Head of caudate nucleus (tissue), 42 donors: ENCODE results near the gene DCDC2C.
A peak's percentile ranks its signal among the peaks of the same experiment; 100 is the strongest.

Experiments
- DNase-seq, 42 donors: peaks; one replicate each; pipeline versions ENCODE4 v3.0.0 to v3.0.0-alpha.2; 2020 to 2021; ENCODE audit warnings: mixed read lengths in 7 of 42
- intact Hi-C: fragments of 100-400 bp; cut with DNase I; formaldehyde crosslinking; loops from one replicate; pipeline ENCODE4 v1.15.0; 2022

DCDC2C gene

GRCh38 chr2:3669656-3670055 is 33.7 kb upstream of the DCDC2C start:
- intact Hi-C loops: no loop called here
- peak in 2 of 42 donors; percentile 25 to 32 for DNase-seq

- DNase-seq: peak in 1 of 42 donors; percentile 34
- intact Hi-C loops: no loop called here
These were observed 33.0 kb upstream of the DCDC2C start for GRCh38 chr2:3670376-3670775.

DNA sequence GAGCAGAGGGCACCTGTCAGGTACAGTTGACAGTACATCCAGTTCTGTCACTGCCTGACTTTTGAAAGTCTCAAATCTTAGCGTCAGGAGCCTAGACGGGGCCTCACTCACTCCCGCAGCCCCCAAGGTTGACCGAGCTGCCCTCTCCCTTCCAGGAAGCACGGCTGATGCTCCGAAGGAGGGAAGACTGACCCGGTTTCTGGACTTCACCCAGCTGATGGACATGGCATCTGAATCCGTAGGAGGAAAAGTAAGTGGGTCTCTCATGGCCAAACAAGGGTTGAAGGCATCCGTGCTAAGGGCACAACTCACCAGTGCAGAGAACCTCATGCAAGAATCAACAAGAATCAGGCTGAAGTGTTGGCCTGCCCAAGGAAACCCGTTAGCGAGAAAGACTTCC is 32.4 kb upstream of the DCDC2C start:
- intact Hi-C loops: no loop called here
- DNase-seq: peak in 1 of 42 donors; percentile 18

- DNase-seq: peak in 1 of 42 donors; percentile 25
- intact Hi-C loops: no loop called here
These were observed 30.3 kb upstream of the DCDC2C start for GRCh38 chr2:3672861-3673678.

DNA sequence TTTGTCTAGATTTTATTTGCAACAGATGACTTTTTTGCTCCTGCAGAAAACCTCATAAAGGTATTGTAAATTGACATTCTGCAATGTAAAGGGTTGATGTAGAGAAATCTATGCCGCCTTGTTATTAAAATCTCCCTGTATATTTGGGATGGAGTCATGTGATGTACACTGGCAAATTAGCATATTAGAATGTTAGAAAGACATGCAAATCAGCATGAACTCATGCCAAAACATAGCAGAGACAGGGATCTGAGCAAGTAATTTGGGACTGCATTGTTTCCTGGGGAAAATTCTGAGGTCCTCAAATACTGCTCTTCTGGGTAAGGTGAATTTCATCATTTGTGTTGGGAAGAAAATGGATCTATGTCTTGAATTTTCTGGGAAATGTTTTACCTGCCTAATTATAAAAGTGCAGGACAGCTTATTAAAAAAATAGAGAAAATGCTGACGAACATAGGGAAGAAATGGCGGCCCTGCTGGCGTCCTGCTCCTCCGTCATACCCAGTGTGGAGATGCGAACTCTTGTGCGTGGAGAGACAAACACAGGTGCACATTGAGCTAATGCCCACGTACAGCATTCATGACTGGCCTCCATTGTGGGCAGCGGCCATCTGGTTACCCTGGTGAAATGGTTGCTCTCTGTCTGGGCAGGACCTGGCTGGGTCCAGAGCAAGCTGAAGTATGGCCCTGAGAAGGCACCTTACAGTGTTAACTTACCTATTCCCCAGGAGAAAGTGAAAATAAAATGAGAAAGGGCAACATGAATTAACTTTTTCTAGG is 29.1 kb upstream of the DCDC2C start:
- no peak for DNase-seq
- intact Hi-C loops: no loop called here

DNA sequence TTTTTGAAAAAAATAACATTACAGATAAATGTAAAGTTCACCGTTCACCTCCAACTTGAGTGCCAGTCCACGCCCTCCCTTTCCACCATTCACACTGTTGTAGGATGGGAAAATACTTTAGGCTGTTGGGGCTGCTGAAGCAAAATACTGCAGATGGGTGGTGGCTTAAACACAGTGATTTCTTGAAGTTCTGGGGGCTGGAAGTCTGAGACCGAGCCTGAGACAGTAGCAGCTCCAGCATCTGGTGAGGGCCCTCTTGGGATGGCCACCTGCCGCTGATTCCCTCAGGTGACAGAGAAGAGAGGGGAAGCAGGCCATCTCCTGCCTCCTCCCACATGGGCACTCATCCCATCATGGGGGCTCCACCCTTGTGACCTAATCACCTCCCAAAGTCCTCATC is 27.7 kb upstream of the DCDC2C start:
- intact Hi-C loops: no loop called here
- no peak for DNase-seq

- intact Hi-C loops: no loop called here
- no peak for DNase-seq
These were observed 25.9 kb upstream of the DCDC2C start for GRCh38 chr2:3677436-3677835.

DNA sequence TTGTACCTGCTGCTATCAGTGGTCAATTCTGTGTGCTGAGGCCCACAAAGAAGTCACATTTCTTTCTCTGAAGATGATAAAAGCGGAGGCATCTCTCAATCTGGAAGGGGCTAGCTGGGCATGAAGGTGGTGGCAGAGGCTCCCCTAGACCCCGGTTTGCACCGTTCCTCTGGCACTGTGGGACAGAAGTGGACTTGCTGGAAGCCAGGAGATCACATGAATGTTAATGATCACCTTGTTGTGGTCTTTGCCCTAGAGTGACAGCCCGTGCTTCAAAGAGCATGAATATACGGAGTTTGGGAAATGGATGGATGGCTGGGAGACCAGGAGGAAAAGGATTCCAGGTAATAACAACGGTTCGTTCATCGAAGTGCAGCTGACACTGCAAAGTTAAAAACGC is 25.2 kb upstream of the DCDC2C start:
- no peak for DNase-seq
- intact Hi-C loops: no loop called here

DNA sequence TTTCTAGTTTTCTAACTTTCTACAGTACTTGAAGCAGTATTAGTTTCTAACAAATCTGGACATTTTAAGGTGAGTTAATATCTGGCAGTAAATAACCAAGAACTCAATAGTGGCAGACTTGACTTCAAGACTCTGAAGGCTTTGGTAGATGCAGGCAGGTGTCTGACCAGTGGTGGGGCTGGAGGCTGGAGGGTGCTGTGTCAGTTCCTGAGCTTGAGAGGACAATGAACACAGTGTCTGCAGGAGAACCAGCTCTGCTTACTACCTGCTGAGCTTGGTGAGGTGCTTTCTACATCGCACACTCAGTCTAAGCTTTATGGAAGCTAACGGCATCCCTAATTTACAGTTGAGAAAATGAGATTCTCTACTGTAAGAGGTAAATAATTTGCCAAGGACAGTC is 24.2 kb upstream of the DCDC2C start:
- DNase-seq: no peak
- intact Hi-C loops: no loop called here

DNA sequence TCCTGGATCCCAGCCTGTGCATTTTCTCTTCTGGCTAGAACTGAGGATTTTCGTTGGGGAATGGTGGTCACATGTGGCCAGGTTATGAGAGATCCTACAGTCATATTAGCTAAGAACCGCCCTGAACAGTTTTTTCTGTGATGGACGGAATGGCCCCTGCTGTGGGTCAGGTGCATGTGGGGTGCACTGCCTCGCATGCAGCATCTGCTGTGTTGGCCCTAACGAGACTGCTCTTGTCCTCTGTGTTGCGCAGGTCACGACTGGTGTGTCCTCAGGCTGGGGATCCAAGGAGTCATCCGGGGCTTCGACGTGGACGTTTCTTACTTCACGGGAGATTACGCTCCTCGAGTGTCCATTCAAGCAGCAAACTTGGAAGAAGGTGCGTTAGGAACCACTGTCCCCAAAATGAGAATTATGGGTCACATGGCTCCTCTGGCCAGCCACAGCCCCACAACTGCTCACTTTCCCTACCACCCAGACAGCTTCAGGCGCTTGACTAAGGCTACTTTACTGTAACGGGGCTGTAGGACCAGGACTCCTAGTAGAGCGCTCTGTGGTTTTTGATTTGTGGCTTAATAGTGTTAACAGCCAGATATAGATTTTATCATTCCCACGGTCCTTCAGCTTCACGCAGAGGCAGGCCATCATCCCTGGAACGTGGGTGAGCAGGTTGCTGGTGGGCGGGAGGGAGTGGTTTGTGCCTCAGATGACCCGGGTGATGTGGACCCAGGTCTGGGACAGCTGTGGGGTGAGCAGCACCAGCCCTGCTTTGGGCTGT is 23.6 kb upstream of the DCDC2C start:
- intact Hi-C loops: no loop called here
- DNase-seq: no peak

GRCh38 chr2:3680548-3681345 is 22.6 kb upstream of the DCDC2C start:
- DNase-seq: no peak
- intact Hi-C loops: no loop called here

DNA sequence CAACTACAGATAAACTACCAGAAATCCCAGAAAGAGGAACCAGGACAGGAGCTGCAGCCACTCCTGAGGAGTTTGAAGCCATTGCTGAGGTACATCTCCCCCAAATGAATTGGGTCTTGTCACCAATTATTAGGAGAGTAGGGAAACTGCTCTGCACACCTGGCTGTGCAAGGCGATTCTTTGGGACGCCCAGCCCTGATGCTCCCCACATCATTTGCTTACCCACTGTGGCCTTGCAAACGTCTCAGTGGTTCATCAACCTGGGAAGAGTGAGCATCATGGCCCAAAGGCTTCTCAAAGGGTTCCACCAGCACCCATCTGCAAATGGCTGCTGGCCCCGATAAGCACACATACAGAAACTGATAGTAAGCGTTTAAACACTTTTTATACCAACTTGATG is 21.8 kb upstream of the DCDC2C start:
- intact Hi-C loops: no loop called here

DNA sequence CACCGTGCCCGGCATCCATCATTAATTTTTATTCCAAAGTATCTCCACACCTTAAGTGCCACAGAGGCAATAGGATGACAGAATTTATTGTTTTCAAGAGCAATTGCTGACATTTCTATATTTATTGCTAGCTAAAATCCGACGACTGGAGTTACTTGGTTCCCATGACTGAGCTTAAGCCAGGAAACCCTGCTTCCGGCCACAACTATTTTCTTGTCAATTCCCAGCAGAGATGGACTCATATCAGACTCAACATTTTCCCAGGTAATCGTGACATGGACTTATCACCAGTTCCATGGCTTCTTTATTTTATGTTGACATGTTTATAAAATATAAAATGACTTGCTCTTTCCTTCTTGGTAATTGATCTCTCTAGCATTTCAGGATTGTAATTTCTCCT is 20.6 kb upstream of the DCDC2C start:
- intact Hi-C loops: no loop called here
- DNase-seq: no peak

More for the DNA sequence above, 21.8 kb upstream of the DCDC2C start:
- no peak for DNase-seq

DNA sequence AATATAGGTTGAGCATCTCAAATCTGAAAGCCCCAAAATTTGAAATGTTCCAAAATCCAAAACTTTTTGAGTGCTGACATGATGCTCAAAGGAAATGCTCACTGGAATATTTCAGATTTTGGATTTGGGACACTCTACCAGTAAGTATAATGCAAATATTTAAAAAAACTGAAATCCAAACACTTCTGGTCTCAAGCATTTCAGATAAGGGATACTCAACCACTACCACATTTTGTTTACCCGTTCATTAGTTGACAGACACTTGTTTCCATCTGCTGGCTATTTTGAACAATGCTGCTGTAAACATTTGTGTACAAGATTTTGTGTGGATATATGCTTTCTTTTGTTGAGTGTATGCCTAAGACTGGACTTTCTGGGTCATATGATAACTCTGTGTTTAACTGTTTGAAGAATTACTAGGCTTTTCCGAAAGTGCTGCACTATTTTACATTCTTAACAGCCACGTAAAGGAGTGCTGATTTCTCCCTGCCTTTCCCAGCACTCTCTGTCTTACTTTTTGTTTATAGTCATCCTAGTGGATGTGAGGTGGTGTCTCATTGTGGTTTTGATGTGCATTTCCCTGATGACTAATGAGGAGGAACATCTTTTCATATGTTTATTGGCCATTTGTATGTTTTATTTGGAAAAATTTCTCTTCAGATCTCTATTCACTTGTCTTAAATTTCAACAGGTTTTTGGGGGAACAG is 19.5 kb upstream of the DCDC2C start:
- intact Hi-C loops: no loop called here
- no peak for DNase-seq

DNA sequence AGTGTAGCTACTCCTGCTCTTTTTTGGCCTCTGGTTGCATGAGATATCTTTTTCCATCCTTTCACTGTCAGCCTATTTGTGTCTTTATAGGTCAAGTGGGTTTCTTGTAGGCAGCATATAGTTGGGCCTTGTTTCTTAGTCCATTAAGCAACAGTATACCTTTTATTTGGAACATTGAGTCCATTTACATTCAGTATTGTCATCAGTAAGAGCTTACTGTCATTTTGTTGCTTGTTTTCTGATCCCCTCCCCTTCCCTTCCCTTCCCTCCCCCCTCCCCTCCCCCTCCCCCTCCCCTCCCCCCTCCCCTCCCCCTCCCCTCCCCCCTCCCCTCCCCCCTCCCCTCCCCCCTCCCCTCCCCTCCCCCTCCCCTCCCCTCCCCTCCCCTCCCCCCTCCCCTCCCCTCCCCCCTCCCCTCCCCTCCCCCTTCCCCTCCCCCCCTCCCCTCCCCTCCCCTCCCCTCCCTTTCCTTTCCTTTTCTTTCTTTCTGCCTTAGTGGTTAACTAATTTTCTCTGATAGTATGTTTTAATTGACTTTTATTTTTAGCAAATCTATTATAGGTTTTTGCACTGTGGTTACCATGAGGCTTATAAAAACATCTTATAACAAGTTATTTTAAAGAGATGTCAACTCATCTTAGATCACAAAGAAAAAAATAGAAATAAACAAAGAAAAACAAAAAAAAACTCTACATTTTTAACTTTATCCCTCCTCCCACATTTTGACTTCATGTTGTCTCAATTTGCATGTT is 13.2 kb upstream of the DCDC2C start:
- intact Hi-C loops: no loop called here
- DNase-seq: no peak

- no peak for DNase-seq
- intact Hi-C loops: no loop called here
These were observed 11.0 kb upstream of the DCDC2C start for GRCh38 chr2:3692375-3692774.

DNA sequence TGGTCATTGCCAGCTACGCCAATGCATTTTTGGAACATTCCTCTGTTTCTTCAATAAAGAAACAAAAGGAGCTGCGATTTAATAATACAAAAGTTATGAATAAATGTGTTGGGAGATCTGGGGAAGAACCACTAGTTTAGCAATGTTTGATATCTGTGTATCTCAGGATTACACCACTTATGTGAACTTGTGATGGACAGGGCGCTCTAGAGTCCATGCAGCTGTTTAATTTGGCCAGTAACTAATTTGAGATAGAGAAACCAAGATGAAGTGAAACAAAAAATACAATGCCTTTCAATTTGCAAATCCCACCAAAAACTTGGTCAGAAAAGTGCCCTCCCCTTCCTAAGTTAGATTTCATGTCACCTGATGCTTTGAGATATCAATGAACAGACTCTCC is 6.8 kb upstream of the DCDC2C start:
- intact Hi-C loops: no loop called here

GRCh38 chr2:3701071-3701470 is 2.3 kb upstream of the DCDC2C start:
- intact Hi-C loops: no loop called here
- DNase-seq: no peak

More for the DNA sequence above, 6.8 kb upstream of the DCDC2C start:
- no peak for DNase-seq
